ENCODE results near the gene NBEA.
A peak's percentile ranks its signal among the peaks of the same experiment; 100 is the strongest.

The NBEA gene

GRCh38 chr13:35530147-35530546 lies 588.1 kb downstream of the NBEA start:
- no peak for DNase-seq

- no peak for DNase-seq
These were observed 588.5 kb downstream of the NBEA start for GRCh38 chr13:35530581-35530980.

GRCh38 chr13:35531526-35531925 lies 589.5 kb downstream of the NBEA start:
- DNase-seq: peak; percentile 21

- no peak for DNase-seq
These were observed 592.3 kb downstream of the NBEA start for GRCh38 chr13:35534343-35534742.

- no peak for DNase-seq
These were observed 606.7 kb downstream of the NBEA start for GRCh38 chr13:35548790-35549189.

- peak; percentile 34 for DNase-seq
These were observed 607.4 kb downstream of the NBEA start for GRCh38 chr13:35549481-35549880.

GRCh38 chr13:35552172-35552844 lies 610.2 kb downstream of the NBEA start:
- DNase-seq: no peak

GRCh38 chr13:35554972-35555623 lies 613.0 kb downstream of the NBEA start:
- DNase-seq: peak; percentile 69

GRCh38 chr13:35557475-35557874 lies 615.4 kb downstream of the NBEA start:
- peak; percentile 12 for DNase-seq

GRCh38 chr13:35561540-35561939 lies 619.5 kb downstream of the NBEA start:
- no peak for DNase-seq

GRCh38 chr13:35565273-35565672 lies 623.2 kb downstream of the NBEA start:
- no peak for DNase-seq

- DNase-seq: no peak
These were observed 624.3 kb downstream of the NBEA start for GRCh38 chr13:35566340-35566739.

- DNase-seq: no peak
These were observed 625.4 kb downstream of the NBEA start for GRCh38 chr13:35567406-35567980.

GRCh38 chr13:35573639-35574038 lies 631.6 kb downstream of the NBEA start:
- peak; percentile 20 for DNase-seq

GRCh38 chr13:35592457-35592856 lies 650.4 kb downstream of the NBEA start:
- DNase-seq: no peak

GRCh38 chr13:35593651-35594050 lies 651.6 kb downstream of the NBEA start:
- DNase-seq: peak; percentile 28

GRCh38 chr13:35594096-35594495 lies 652.0 kb downstream of the NBEA start:
- DNase-seq: no peak

GRCh38 chr13:35595181-35595580 lies 653.1 kb downstream of the NBEA start:
- DNase-seq: peak; percentile 4

GRCh38 chr13:35596321-35597030 lies 654.4 kb downstream of the NBEA start:
- DNase-seq: no peak

- DNase-seq: no peak
These were observed 655.4 kb downstream of the NBEA start for GRCh38 chr13:35597451-35597850.

- no peak for DNase-seq
These were observed 656.2 kb downstream of the NBEA start for GRCh38 chr13:35598233-35598632.

GRCh38 chr13:35598790-35599369 lies 656.8 kb downstream of the NBEA start:
- DNase-seq: no peak

GRCh38 chr13:35599384-35599783 lies 657.3 kb downstream of the NBEA start:
- no peak for DNase-seq
